GM23248 (cell line): ENCODE measurements around the gene WIPI1. TPM values are rescaled to one million over a fixed set of nuclear protein-coding genes. Genes with fewer than 3 reads are reported as not detected.

Experiments
- DNase-seq: peaks from one replicate; pipeline ENCODE4 v3.0.0-alpha.2; 2015
- H2AFZ ChIP-seq: fragments of 200-600 bp; sonication (generic); 2 replicates; pipeline ENCODE4 v1.6.1; 2016; ENCODE audit warnings: antibody characterized with exemption
- H3F3A ChIP-seq: fragments of 200-600 bp; sonication (generic); 2 replicates; pipeline ENCODE4 v1.6.1; 2016; ENCODE audit warnings: mild to moderate bottlenecking, antibody characterized with exemption, mixed run types; ENCODE audit not compliant: insufficient read depth
- H3K27ac ChIP-seq: fragments of 200-600 bp; sonication (generic); 2 replicates; pipeline ENCODE4 v1.5.1; 2016; ENCODE audit warnings: mild to moderate bottlenecking
- H3K27me3 ChIP-seq: fragments of 200-600 bp; sonication (generic); replicated peaks from 2 replicates; pipeline ENCODE4 v1.6.1; 2016; ENCODE audit warnings: mild to moderate bottlenecking; ENCODE audit not compliant: insufficient read depth
- H3K36me3 ChIP-seq: fragments of 200-600 bp; sonication (generic); 2 replicates; pipeline ENCODE4 v1.6.1; 2016; ENCODE audit warnings: low read depth, mild to moderate bottlenecking
- H3K4me1 ChIP-seq: fragments of 200-600 bp; sonication (generic); 2 replicates; pipeline ENCODE4 v1.6.1; 2016; ENCODE audit warnings: mild to moderate bottlenecking; ENCODE audit not compliant: insufficient read depth
- H3K4me2 ChIP-seq: fragments of 200-600 bp; sonication (generic); one replicate; pipeline ENCODE4 v1.6.1; 2016; ENCODE audit warnings: mild to moderate bottlenecking; ENCODE audit not compliant: unreplicated experiment
- H3K4me3 ChIP-seq: fragments of 200-600 bp; sonication (generic); 2 replicates; pipeline ENCODE4 v1.5.1; 2016; ENCODE audit warnings: mild to moderate bottlenecking
- H3K79me2 ChIP-seq: fragments of 200-600 bp; sonication (generic); 2 replicates; pipeline ENCODE4 v1.6.1; 2016; ENCODE audit warnings: mild to moderate bottlenecking; ENCODE audit not compliant: insufficient read depth
- H3K9ac ChIP-seq: fragments of 200-600 bp; sonication (generic); 2 replicates; pipeline ENCODE4 v1.6.1; 2016; ENCODE audit warnings: mild to moderate bottlenecking
- H3K9me2 ChIP-seq: fragments of 200-600 bp; sonication (generic); 2 replicates; pipeline ENCODE4 v1.6.1; 2016; ENCODE audit warnings: mixed run types, mild to moderate bottlenecking, moderate library complexity; ENCODE audit not compliant: insufficient read depth
- H3K9me3 ChIP-seq: fragments of 200-600 bp; sonication (generic); one replicate; pipeline ENCODE4 v1.6.1; 2017; ENCODE audit warnings: low read depth
- H4K20me1 ChIP-seq: fragments of 200-600 bp; sonication (generic); 2 replicates; pipeline ENCODE4 v1.6.0; 2016; ENCODE audit not compliant: insufficient read depth
- EZH2 ChIP-seq: fragments of 200-600 bp; sonication (generic); IDR thresholded peaks from 2 replicates; pipeline ENCODE4 v1.6.1; 2018; ENCODE audit warnings: antibody characterized with exemption, mild to moderate bottlenecking; ENCODE audit not compliant: insufficient read depth, poor library complexity, severe bottlenecking
- EZH2phosphoT487 ChIP-seq: fragments of 200-600 bp; sonication (generic); IDR thresholded peaks from 2 replicates; pipeline ENCODE4 v1.6.1; 2018; ENCODE audit warnings: antibody characterized with exemption, moderate library complexity, mild to moderate bottlenecking, low read depth; ENCODE audit not compliant: insufficient read depth
- WGBS, 2 experiments: methylation state at CpG; one replicate each; pipeline ENCODE4 v1.1.6; 2015 to 2017; ENCODE audit warnings: low lambda C conversion rate in 2 of 2, low coverage in 1 of 2; ENCODE audit errors: missing lambda C conversion rate in 2 of 2; 5-methylcytosine and 5-hydroxymethylcytosine counted together
- in situ Hi-C: fragments of 300-500 bp; cut with MboI; formaldehyde crosslinking; loops from 2 replicates; pipeline ENCODE4 v1.15.0; 2020
- polyA plus RNA-seq: library from polyadenylated mRNA; unstranded; fragments of >200 nt; fragmentation: Nextera tagmentation; extraction: Ambion mirVana; gene quantifications from 2 replicates; pipeline ENCODE4 v1.2.1, GENCODE V29; 2016
- total RNA-seq: library from RNA; depleted of rRNA; stranded (reverse); fragments of >200 nt; shearing (Covaris generic); gene quantifications from 2 replicates; pipeline ENCODE4 v1.2.3, GENCODE V29; 2014

WIPI1 gene
- total and polyA plus RNA-seq, 2 experiments from 2014 or later = 82.0 to 99.1 TPM

DNA sequence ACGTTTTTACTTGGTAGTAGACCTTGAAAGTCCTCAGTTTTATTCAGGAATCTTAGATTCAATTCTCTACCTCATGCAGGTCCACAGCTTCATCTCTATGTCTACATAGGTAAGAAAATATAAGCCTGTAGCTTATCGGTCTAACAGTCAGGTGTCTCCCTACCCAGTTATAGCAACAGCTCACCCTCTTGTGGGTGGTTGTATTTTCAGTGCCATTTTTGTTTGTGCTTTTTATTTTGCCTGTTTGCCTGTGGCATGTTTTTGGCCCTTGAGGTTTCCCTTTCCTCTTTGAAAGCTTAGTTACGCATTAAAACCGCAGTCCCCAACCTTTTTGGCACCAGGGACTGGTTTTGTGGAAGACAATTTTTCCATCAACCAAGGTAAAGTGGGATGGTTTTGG lies 23.6 kb upstream of the WIPI1 start:
- no peaks in the 10 kb centered on the region for H3K4me1 ChIP-seq
- H3F3A ChIP-seq = no peaks in the 10 kb centered on the region
- no peak overlapping the region for H3K9ac ChIP-seq
- no peaks in the 10 kb centered on the region for H3K79me2 ChIP-seq
- 68 to 73% methylated on average over 4 of the region's 4 CpGs for WGBS, 2 experiments
- in situ Hi-C loops = no loop called here
- no peak for DNase-seq
- H4K20me1 ChIP-seq = no peaks in the 10 kb centered on the region
- TF ChIP-seq EZH2phosphoT487 (no peak), EZH2 (no peak)
- H3K36me3 ChIP-seq = no peaks in the 10 kb centered on the region
- H3K9me3 ChIP-seq = no peaks in the 10 kb centered on the region
- H3K4me3 ChIP-seq = no peak overlapping the region
- H3K9me2 ChIP-seq = no peaks in the 10 kb centered on the region; the same call in 1 of the 2 replicates
- no peak overlapping the region for H3K27ac ChIP-seq
- H3K4me2 ChIP-seq = no peak overlapping the region
- H2AFZ ChIP-seq = no peak overlapping the region
- peaks cover 22% of the 10 kb centered on the region for H3K27me3 ChIP-seq

DNA sequence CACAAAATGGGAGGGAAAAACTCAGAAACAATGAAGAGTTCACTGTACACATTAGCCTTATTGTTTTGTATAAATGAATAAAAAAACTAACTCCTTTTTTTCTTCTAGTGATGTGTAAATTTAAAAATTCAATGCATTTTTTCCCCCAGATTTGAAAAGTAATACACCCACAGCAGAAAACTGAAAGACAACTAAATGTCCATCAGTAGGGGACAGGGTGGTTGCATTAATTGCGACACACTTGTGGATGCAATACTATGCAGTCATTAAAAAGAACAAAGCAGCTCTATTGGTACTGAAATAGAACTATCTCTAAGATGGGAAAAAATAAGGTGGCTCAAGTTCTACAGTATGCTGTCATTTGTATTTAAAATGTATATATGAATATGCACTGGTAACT lies 13.7 kb upstream of the WIPI1 start:
- DNase-seq = no peak
- Histone ChIP-seq H3K9me2 (no peaks in the 10 kb centered on the region), H3K79me2 (no peaks in the 10 kb centered on the region), H3K36me3 (no peaks in the 10 kb centered on the region), H3F3A (no peaks in the 10 kb centered on the region; the same call in 1 of the 2 replicates), H3K27ac (no peak overlapping the region), H4K20me1 (no peaks in the 10 kb centered on the region), H3K9ac (no peak overlapping the region), H3K4me2 (no peak overlapping the region), H3K27me3 (no peaks in the 10 kb centered on the region), H3K4me1 (no peaks in the 10 kb centered on the region), H3K9me3 (no peaks in the 10 kb centered on the region), H3K4me3 (no peak overlapping the region), H2AFZ (no peak overlapping the region)
- no peak for TF ChIP-seq EZH2
- TF ChIP-seq EZH2phosphoT487 = no peak
- in situ Hi-C loops = no loop called here
- WGBS, 2 experiments = 90 to 100% methylated on average over 1 of the region's 1 CpG

DNA sequence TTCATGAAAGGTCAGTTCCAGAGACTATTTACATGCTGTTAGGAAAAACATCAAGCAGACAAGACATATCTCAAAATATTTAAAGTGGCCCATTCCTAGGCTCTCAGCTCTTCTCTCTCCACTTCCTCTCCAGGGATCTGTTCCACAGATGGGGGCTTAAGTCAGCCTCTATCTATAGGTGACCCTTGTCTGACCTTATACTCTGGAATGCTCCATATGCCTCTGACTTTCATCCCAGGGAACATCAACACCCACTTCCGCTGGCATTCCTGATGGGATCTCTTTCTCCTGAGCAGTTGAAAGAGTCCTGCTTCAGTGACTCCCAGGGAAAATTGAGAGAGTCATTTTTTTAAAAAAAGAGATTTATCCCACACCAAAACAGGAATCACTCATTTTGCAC lies 11.5 kb upstream of the WIPI1 start:
- H3K27me3 ChIP-seq = no peaks in the 10 kb centered on the region
- no peak for TF ChIP-seq EZH2phosphoT487
- no peak for TF ChIP-seq EZH2
- H2AFZ ChIP-seq = no peak overlapping the region
- no peaks in the 10 kb centered on the region for H3K9me2 ChIP-seq
- in situ Hi-C loops = loop anchor here (10.0 kb wide), 1 partner anchor 294 kb away; no protein-coding TSS in a partner anchor
- no peaks in the 10 kb centered on the region; the same call in 1 of the 2 replicates for H3F3A ChIP-seq
- H3K27ac ChIP-seq = no peak overlapping the region
- H4K20me1 ChIP-seq = no peaks in the 10 kb centered on the region
- H3K9ac ChIP-seq = no peak overlapping the region
- H3K36me3 ChIP-seq = no peaks in the 10 kb centered on the region
- no peak overlapping the region for H3K4me2 ChIP-seq
- H3K4me1 ChIP-seq = no peaks in the 10 kb centered on the region
- no peaks in the 10 kb centered on the region for H3K9me3 ChIP-seq
- H3K4me3 ChIP-seq = no peak overlapping the region
- DNase-seq = no peak
- 85 to 95% methylated on average over 1 of the region's 1 CpG for WGBS, 2 experiments
- no peaks in the 10 kb centered on the region for H3K79me2 ChIP-seq

DNA sequence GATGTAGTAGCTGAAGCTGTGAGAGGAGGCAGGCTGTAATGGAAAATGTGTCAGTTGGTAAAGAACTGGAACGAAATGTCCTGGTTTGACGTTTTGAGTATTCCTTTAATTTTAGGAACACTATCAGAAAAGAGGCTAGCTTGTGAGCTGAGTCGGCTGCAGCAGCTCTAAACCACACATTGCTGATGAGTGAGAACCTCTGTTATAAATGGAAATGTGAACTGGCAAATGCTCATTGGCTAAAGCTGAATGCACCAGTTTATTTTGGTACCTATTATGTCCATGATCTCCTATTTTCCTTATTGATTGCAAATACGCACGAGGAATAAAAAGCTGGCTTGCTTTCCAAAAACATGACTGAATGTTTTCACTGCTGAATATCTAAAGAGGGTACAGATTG lies 11.0 kb upstream of the WIPI1 start:
- Histone ChIP-seq H4K20me1 (no peaks in the 10 kb centered on the region), H3K9me3 (no peaks in the 10 kb centered on the region), H3K9ac (no peak overlapping the region), H3K4me3 (no peak overlapping the region), H3K4me2 (no peak overlapping the region), H3K36me3 (no peaks in the 10 kb centered on the region), H2AFZ (no peak overlapping the region), H3K79me2 (no peaks in the 10 kb centered on the region), H3K27me3 (no peaks in the 10 kb centered on the region), H3K27ac (no peak overlapping the region), H3K9me2 (no peaks in the 10 kb centered on the region), H3K4me1 (no peaks in the 10 kb centered on the region), H3F3A (no peaks in the 10 kb centered on the region; the same call in 1 of the 2 replicates)
- no peak for TF ChIP-seq EZH2phosphoT487
- no peak for TF ChIP-seq EZH2
- WGBS, 2 experiments = 44 to 45% methylated on average over 5 of the region's 5 CpGs
- in situ Hi-C loops = loop anchor here (10.0 kb wide), 1 partner anchor 294 kb away; no protein-coding TSS in a partner anchor
- peak; percentile 47 for DNase-seq
